Left renal pelvis (tissue), 4 donors: ENCODE data around the gene PRDM4. TPM values are rescaled to one million over a fixed set of nuclear protein-coding genes. Genes with fewer than 3 reads are reported as not detected.

Experiments used
- DNase-seq, 4 donors: peaks; one replicate each; pipeline ENCODE4 v3.0.0-alpha.2; 2013; ENCODE audit warnings: low read depth in 4 of 4, low spot score in 3 of 4
- polyA plus RNA-seq, 4 donors: library from polyadenylated mRNA; unstranded; fragments of 120-200 nt; gene quantifications; one replicate each; pipeline ENCODE4 v1.2.1, GENCODE V29; 2013; ENCODE audit not compliant: insufficient read length in 4 of 4

PRDM4 gene
- polyA plus RNA-seq = 10 to 100 TPM; 30.4 to 44.9 (median 39.0) TPM

- DNase-seq = peak; percentile 83 to 91 (median 90)
These were observed at the start of gene PRDM4 for GRCh38 chr12:107760809-107761501. Gene PRDM4, minus strand, starts transcription at chr12:107761137. Its CDS starts 622 bp downstream, at chr12:107760515.

- DNase-seq = no peak
These were observed 46.7 kb upstream of the PRDM4 start for GRCh38 chr12:107807471-107808150.

GRCh38 chr12:107805488-107806180 lies 44.7 kb upstream of the PRDM4 start:
- DNase-seq = no peak

GRCh38 chr12:107803092-107803491 lies 42.2 kb upstream of the PRDM4 start:
- no peak for DNase-seq

GRCh38 chr12:107801150-107801549 lies 40.2 kb upstream of the PRDM4 start:
- no peak for DNase-seq

GRCh38 chr12:107798580-107798979 lies 37.6 kb upstream of the PRDM4 start:
- no peak for DNase-seq

GRCh38 chr12:107794451-107794850 lies 33.5 kb upstream of the PRDM4 start:
- no peak for DNase-seq

- no peak for DNase-seq
These were observed 30.6 kb upstream of the PRDM4 start for GRCh38 chr12:107791465-107792089.

GRCh38 chr12:107788690-107789458 lies 27.9 kb upstream of the PRDM4 start:
- no peak for DNase-seq

GRCh38 chr12:107788281-107788680 lies 27.3 kb upstream of the PRDM4 start:
- DNase-seq = no peak

- no peak for DNase-seq
These were observed 22.8 kb upstream of the PRDM4 start for GRCh38 chr12:107783406-107784376.

- DNase-seq = no peak
These were observed 21.1 kb upstream of the PRDM4 start for GRCh38 chr12:107782067-107782466.

GRCh38 chr12:107780298-107780697 lies 19.4 kb upstream of the PRDM4 start:
- no peak for DNase-seq

- DNase-seq = no peak
These were observed 18.3 kb upstream of the PRDM4 start for GRCh38 chr12:107779077-107779831.

GRCh38 chr12:107778383-107779025 lies 17.6 kb upstream of the PRDM4 start:
- no peak for DNase-seq

- no peak for DNase-seq
These were observed 15.2 kb upstream of the PRDM4 start for GRCh38 chr12:107776171-107776570.

GRCh38 chr12:107775093-107775721 lies 14.3 kb upstream of the PRDM4 start:
- DNase-seq = peak in 1 of 4 donors; percentile 15
